ENCODE results near the gene VASH2. TPM values are rescaled to one million over a fixed set of nuclear protein-coding genes. Genes with fewer than 3 reads are reported as not detected.

The VASH2 gene
- total and polyA plus RNA-seq, 2 of the 8 experiments (the other 6 are each of a cell fraction or from before 2014, with no cell fraction given) = 44.0 to 187 TPM

DNA sequence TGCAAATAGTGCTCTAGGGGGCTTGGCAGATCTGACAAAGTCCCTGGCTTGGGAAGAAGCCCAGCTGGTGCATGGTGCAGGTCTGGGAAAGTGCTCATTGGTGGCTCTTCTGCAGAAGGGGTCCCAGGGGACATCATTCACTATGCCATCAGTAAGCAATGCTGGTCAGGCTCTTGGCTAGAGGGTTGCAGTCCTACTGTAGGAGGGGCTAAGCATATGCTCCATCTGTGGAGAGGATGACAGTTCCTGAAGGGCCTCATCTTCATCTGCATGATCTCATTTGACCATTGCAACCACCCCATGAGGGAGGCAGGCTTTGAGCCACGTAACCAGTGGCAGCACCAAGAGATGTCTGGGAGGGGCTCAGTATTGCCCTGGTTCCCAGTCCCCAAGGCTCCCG, 31.5 kb upstream of the VASH2 start:
- Histone ChIP-seq H3K4me3 (ENCODE audit: extremely low read depth in 1 of 4, insufficient read depth in 2 of 4, low read depth in 3 of 4, low read length in 4 of 4) (no peak overlapping the region), H3K36me3 (ENCODE audit: control insufficient read depth in 2 of 4, insufficient read depth in 4 of 4, low read length in 3 of 4) (no peaks in the 10 kb centered on the region; a peak in 1 of 8 replicates), H3K27ac (ENCODE audit: low read depth, low read length) (no peak overlapping the region), H2BK120ac (replicated peaks; ENCODE audit: low read depth, low read length) (peak overlapping the region; percentile 11), H3K23ac (ENCODE audit: insufficient read length) (no peak overlapping the region), H3K9ac (replicated peaks in 1 of 4; ENCODE audit: extremely low read depth in 1 of 4, low read depth in 3 of 4, low read length in 3 of 4) (no peak overlapping the region), H3K14ac (ENCODE audit: insufficient read length) (no peak overlapping the region), H2BK20ac (ENCODE audit: low read length) (no peak overlapping the region), H4K20me1 (replicated peaks in 1 of 2; ENCODE audit: control insufficient read depth in 1 of 2, insufficient read depth in 2 of 2, low read length in 2 of 2) (no peaks in the 10 kb centered on the region), H3K4ac (replicated peaks; ENCODE audit: insufficient read length, low read depth, low read length) (peak overlapping the region; percentile 55), H2BK5ac (ENCODE audit: low read depth, low read length) (no peak overlapping the region), H3K79me1 (ENCODE audit: low read depth, low read length) (no peaks in the 10 kb centered on the region; the same call in 1 of the 2 replicates), H3K27me3 (replicated peaks in 1 of 4; ENCODE audit: control insufficient read depth in 3 of 4, extremely low read depth in 1 of 4, insufficient read depth in 3 of 4, low read length in 3 of 4) (no peaks in the 10 kb centered on the region), H3K79me2 (ENCODE audit: control insufficient read depth in 1 of 2, insufficient read depth in 2 of 2, low read length in 2 of 2) (peaks cover 0 to 3% of the 10 kb centered on the region in 2 experiments; a peak in 1 of 4 replicates), H3K9me3 (ENCODE audit: insufficient read depth in 2 of 2, low read depth in 1 of 2, low read length in 1 of 2) (no peaks in the 10 kb centered on the region), H4K91ac (replicated peaks; ENCODE audit: insufficient read length, low read length) (peak overlapping the region; percentile 6), H4K5ac (ENCODE audit: insufficient read length, low read depth, low read length) (no peak overlapping the region), H3K4me2 (ENCODE audit: insufficient read depth in 1 of 2, low read depth in 2 of 2, low read length in 2 of 2) (no peak overlapping the region), H2AK5ac (ENCODE audit: low read depth, low read length) (no peak overlapping the region), H3K4me1 (replicated peaks in 1 of 4; ENCODE audit: control insufficient read depth in 3 of 4, insufficient read depth in 4 of 4, low read length in 3 of 4) (peaks cover 10 to 27% (median 20%) of the 10 kb centered on the region in 4 experiments), H4K8ac (ENCODE audit: extremely low read depth, insufficient read depth, low read length) (no peak overlapping the region), H3K56ac (replicated peaks; ENCODE audit: insufficient read length, low read depth, low read length) (no peak overlapping the region), H2BK15ac (ENCODE audit: low read length) (0 out of 2 replicates have a peak overlapping the region, but pooled peaks have one; percentile 6), H2AFZ (ENCODE audit: low read length) (no peak overlapping the region), H3K18ac (ENCODE audit: extremely low read depth, low read length) (peak overlapping the region; percentile 26; the same call in 1 of the 2 replicates), H3K23me2 (ENCODE audit: low read depth, low read length) (peaks cover 5% of the 10 kb centered on the region), H2BK12ac (ENCODE audit: low read depth, low read length) (peak overlapping the region; percentile 45; the same call in 1 of the 2 replicates)
- DNase-seq (ENCODE audit: low read depth in 1 of 2, low spot score in 2 of 2) (peak in 1 of 2 experiments; percentile 36), FAIRE-seq (no peak)
- WGBS, 2 experiments (ENCODE audit: extremely low coverage in 1 of 2, insufficient coverage in 1 of 2, insufficient read length in 1 of 2, insufficient replicate concordance in 2 of 2, low coverage in 1 of 2, low lambda C conversion rate in 2 of 2, missing lambda C conversion rate in 1 of 2) = 86% methylated on average over 2 of the region's 2 CpGs; no CpG with 5 or more reads in 1 of the 2 experiments
- CTCF ChIA-PET (ENCODE audit: partially characterized antibody) = interaction anchor here (0.7 to 1.5 kb wide), 4 partner anchors 28 to 76 kb away, joined by 3 to 7 read pairs (median 3); no protein-coding TSS in a partner anchor
- POLR2A ChIA-PET (ENCODE audit: partially characterized antibody) = interaction anchor here (1.5 to 2.3 kb wide), 5 partner anchors 9 to 60 kb away, joined by 4 to 15 read pairs (median 6); no protein-coding TSS in a partner anchor
- TF ChIP-seq JUND (IDR thresholded peaks at IDR 0.05; ENCODE audit: low read length) (no peak), TAF7 (optimal IDR thresholded peaks at IDR 0.05; ENCODE audit: borderline replicate concordance, low read depth, low read length) (no peak), YY1 (IDR thresholded peaks at IDR 0.05; ENCODE audit: low read depth, low read length) (no peak), KDM1A (IDR thresholded peaks at IDR 0.05; ENCODE audit: borderline replicate concordance, low read length) (no peak), SP2 (IDR thresholded peaks at IDR 0.05; ENCODE audit: low read length) (no peak), BRCA1 (IDR thresholded peaks at IDR 0.05; ENCODE audit: low read depth, low read length) (no peak), EZH2 (IDR thresholded peaks at IDR 0.05; ENCODE audit: low read depth, low read length, severe bottlenecking) (no peak), CHD2 (IDR thresholded peaks at IDR 0.05; ENCODE audit: low read length) (no peak), SUZ12 (IDR thresholded peaks at IDR 0.05; ENCODE audit: low read length) (no peak), CBX5 (IDR thresholded peaks at IDR 0.05; ENCODE audit: low read depth, low read length) (no peak), CEBPB (IDR thresholded peaks at IDR 0.05; ENCODE audit: low read depth, low read length) (no peak), PHF8 (conservative IDR thresholded peaks at IDR 0.05; ENCODE audit: low read depth, low read length) (no peak)
- TF ChIP-seq, protein P1, sequence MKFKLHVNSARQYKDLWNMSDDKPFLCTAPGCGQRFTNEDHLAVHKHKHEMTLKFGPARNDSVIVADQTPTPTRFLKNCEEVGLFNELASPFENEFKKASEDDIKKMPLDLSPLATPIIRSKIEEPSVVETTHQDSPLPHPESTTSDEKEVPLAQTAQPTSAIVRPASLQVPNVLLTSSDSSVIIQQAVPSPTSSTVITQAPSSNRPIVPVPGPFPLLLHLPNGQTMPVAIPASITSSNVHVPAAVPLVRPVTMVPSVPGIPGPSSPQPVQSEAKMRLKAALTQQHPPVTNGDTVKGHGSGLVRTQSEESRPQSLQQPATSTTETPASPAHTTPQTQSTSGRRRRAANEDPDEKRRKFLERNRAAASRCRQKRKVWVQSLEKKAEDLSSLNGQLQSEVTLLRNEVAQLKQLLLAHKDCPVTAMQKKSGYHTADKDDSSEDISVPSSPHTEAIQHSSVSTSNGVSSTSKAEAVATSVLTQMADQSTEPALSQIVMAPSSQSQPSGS (IDR thresholded peaks at IDR 0.05; ENCODE audit: low read length) = no peak
